Mesenchymal stem cell (in vitro differentiated cells and primary cell): Measurements from ENCODE around the gene MUC15.

Source experiments
- DNase-seq: peaks from one replicate; pipeline ENCODE4 v3.0.0-alpha.2; 2013
- H2AFZ ChIP-seq: one replicate; pipeline ENCODE4 v1.6.1; 2013; ENCODE audit warnings: low read depth, mild to moderate bottlenecking, control low read depth, inconsistent platforms, low read length, moderate library complexity
- H2AK5ac ChIP-seq: 2 replicates; pipeline ENCODE4 v1.6.1; 2013; ENCODE audit warnings: low read length, moderate library complexity, mild to moderate bottlenecking, inconsistent platforms; ENCODE audit not compliant: severe bottlenecking
- H2BK120ac ChIP-seq: one replicate; pipeline ENCODE4 v1.6.1; 2013; ENCODE audit warnings: low read depth, mild to moderate bottlenecking, inconsistent platforms, low read length, moderate library complexity
- H2BK12ac ChIP-seq, 2 experiments: one replicate each; pipeline ENCODE4 v1.6.1; 2013; ENCODE audit warnings: inconsistent platforms in 2 of 2, low read length in 2 of 2, mild to moderate bottlenecking in 2 of 2, moderate library complexity in 2 of 2, control low read depth in 1 of 2
- H2BK15ac ChIP-seq: one replicate; pipeline ENCODE4 v1.6.1; 2013; ENCODE audit warnings: mild to moderate bottlenecking, low read depth, inconsistent platforms; ENCODE audit not compliant: poor library complexity, severe bottlenecking
- H2BK5ac ChIP-seq: 2 replicates; pipeline ENCODE4 v1.6.1; 2013; ENCODE audit warnings: low read depth, mild to moderate bottlenecking, low read length, control low read depth, inconsistent platforms; ENCODE audit not compliant: poor library complexity, severe bottlenecking
- H3K14ac ChIP-seq, 2 experiments: one replicate each; pipeline ENCODE4 v1.6.1; 2013; ENCODE audit warnings: inconsistent platforms in 2 of 2, low read length in 2 of 2, control low read depth in 1 of 2, mild to moderate bottlenecking in 1 of 2, moderate library complexity in 1 of 2
- H3K18ac ChIP-seq, 2 experiments: one replicate each; pipeline ENCODE4 v1.6.1; 2013; ENCODE audit warnings: inconsistent platforms in 2 of 2, low read length in 2 of 2, control low read depth in 1 of 2, low read depth in 1 of 2, mild to moderate bottlenecking in 1 of 2
- H3K23ac ChIP-seq, 2 experiments: one replicate each; pipeline ENCODE4 v1.6.1; 2013; ENCODE audit warnings: inconsistent platforms in 2 of 2, low read length in 2 of 2, mild to moderate bottlenecking in 2 of 2, moderate library complexity in 2 of 2, control low read depth in 1 of 2
- H3K27ac ChIP-seq: 2 replicates; pipeline ENCODE4 v1.5.1; 2013; ENCODE audit warnings: mild to moderate bottlenecking, moderate library complexity, low read length, control low read depth, inconsistent platforms; ENCODE audit not compliant: poor library complexity, severe bottlenecking
- H3K27me3 ChIP-seq, 2 experiments: 2 replicates each; pipeline versions ENCODE4 v1.6.1 to v1.7.0; 2013; ENCODE audit warnings: low read length in 2 of 2, mild to moderate bottlenecking in 2 of 2, moderate library complexity in 2 of 2, control low read depth in 1 of 2, inconsistent platforms in 1 of 2; ENCODE audit not compliant: control insufficient read depth in 1 of 2, insufficient read depth in 1 of 2
- H3K36me3 ChIP-seq, 2 experiments: 2 replicates each; pipeline versions ENCODE4 v1.6.1 to v1.7.0; 2013; ENCODE audit warnings: low read length in 2 of 2, control low read depth in 1 of 2, inconsistent platforms in 1 of 2, low read depth in 1 of 2, mild to moderate bottlenecking in 1 of 2; ENCODE audit not compliant: insufficient read depth in 2 of 2, control insufficient read depth in 1 of 2
- H3K4ac ChIP-seq, 2 experiments: one replicate each; pipeline ENCODE4 v1.6.1; 2013; ENCODE audit warnings: inconsistent platforms in 2 of 2, low read length in 2 of 2, mild to moderate bottlenecking in 2 of 2, moderate library complexity in 2 of 2, control low read depth in 1 of 2, low read depth in 1 of 2
- H3K4me1 ChIP-seq: 2 replicates; pipeline ENCODE4 v1.6.1; 2013; ENCODE audit warnings: low read depth, low read length, control low read depth; ENCODE audit not compliant: control insufficient read depth, insufficient read depth
- H3K4me2 ChIP-seq: 2 replicates; pipeline ENCODE4 v1.6.1; 2013; ENCODE audit warnings: low read length, mild to moderate bottlenecking, inconsistent platforms; ENCODE audit not compliant: poor library complexity, severe bottlenecking
- H3K4me3 ChIP-seq, 2 experiments: 2 replicates each; pipeline versions ENCODE4 v1.5.1 to v1.7.0; 2013; ENCODE audit warnings: low read length in 2 of 2, mild to moderate bottlenecking in 2 of 2, control low read depth in 1 of 2, low read depth in 1 of 2; ENCODE audit not compliant: insufficient read depth in 1 of 2
- H3K79me1 ChIP-seq: replicated peaks from 2 replicates; pipeline ENCODE4 v1.6.1; 2013; ENCODE audit warnings: mild to moderate bottlenecking, control low read depth, low read length, inconsistent platforms; ENCODE audit not compliant: poor library complexity, severe bottlenecking
- H3K9ac ChIP-seq: 2 replicates; pipeline ENCODE4 v1.7.0; 2013; ENCODE audit warnings: mild to moderate bottlenecking, low read length, moderate library complexity
- H3K9me3 ChIP-seq: 2 replicates; pipeline ENCODE4 v1.7.0; 2013; ENCODE audit warnings: mild to moderate bottlenecking, low read length; ENCODE audit not compliant: control insufficient read depth
- H4K8ac ChIP-seq: one replicate; pipeline ENCODE4 v1.6.1; 2013; ENCODE audit warnings: inconsistent platforms, mild to moderate bottlenecking, low read length, moderate library complexity
- H4K91ac ChIP-seq: one replicate; pipeline ENCODE4 v1.6.1; 2013; ENCODE audit warnings: mild to moderate bottlenecking, low read length, inconsistent platforms
- WGBS: methylation state at CpG from one replicate; pipeline ENCODE4 v1.1.7; 2013; ENCODE audit warnings: mixed read lengths; 5-methylcytosine and 5-hydroxymethylcytosine counted together

MUC15 gene

GRCh38 chr11:26553182-26553581, 18.9 kb downstream of the MUC15 start:
- no peak overlapping the region for H2BK5ac ChIP-seq
- DNase-seq = no peak
- H3K4ac ChIP-seq = no peak overlapping the region
- no peaks in the 10 kb centered on the region for H3K4me1 ChIP-seq
- H3K9me3 ChIP-seq = no peaks in the 10 kb centered on the region
- no peak overlapping the region for H2BK12ac ChIP-seq
- no peaks in the 10 kb centered on the region for H3K79me1 ChIP-seq
- H4K8ac ChIP-seq = no peak overlapping the region
- no peak overlapping the region for H3K27ac ChIP-seq
- no peak overlapping the region for H3K4me2 ChIP-seq
- H2BK120ac ChIP-seq = no peak overlapping the region
- H2AK5ac ChIP-seq = no peak overlapping the region
- no peak overlapping the region for H3K9ac ChIP-seq
- no peaks in the 10 kb centered on the region for H3K36me3 ChIP-seq
- H4K91ac ChIP-seq = no peak overlapping the region
- H3K14ac ChIP-seq = no peak overlapping the region
- no peak overlapping the region for H3K18ac ChIP-seq
- no peak overlapping the region for H3K23ac ChIP-seq
- no peak overlapping the region for H3K4me3 ChIP-seq
- H2AFZ ChIP-seq = no peak overlapping the region
- H3K27me3 ChIP-seq = no peaks in the 10 kb centered on the region
- WGBS = 69% methylated on average over 2 of the region's 2 CpGs
- H2BK15ac ChIP-seq = no peak overlapping the region

GRCh38 chr11:26551186-26551801, 20.8 kb downstream of the MUC15 start:
- Histone ChIP-seq H3K4me2 (no peak overlapping the region), H3K14ac (no peak overlapping the region), H2BK12ac (no peak overlapping the region), H2BK120ac (no peak overlapping the region), H3K36me3 (no peaks in the 10 kb centered on the region), H2BK5ac (no peak overlapping the region), H3K4ac (no peak overlapping the region), H2BK15ac (no peak overlapping the region), H3K23ac (no peak overlapping the region), H3K79me1 (no peaks in the 10 kb centered on the region), H3K4me1 (no peaks in the 10 kb centered on the region), H3K9me3 (no peaks in the 10 kb centered on the region), H4K91ac (no peak overlapping the region), H2AK5ac (no peak overlapping the region), H3K18ac (no peak overlapping the region), H3K4me3 (no peak overlapping the region), H3K27ac (no peak overlapping the region), H3K9ac (no peak overlapping the region), H2AFZ (no peak overlapping the region), H4K8ac (no peak overlapping the region), H3K27me3 (no peaks in the 10 kb centered on the region)
- no CpG with 5 or more reads among the region's 1 CpG for WGBS
- peak; percentile 20 for DNase-seq

- Histone ChIP-seq H2AFZ (no peak overlapping the region), H4K8ac (no peak overlapping the region), H4K91ac (no peak overlapping the region), H3K4me3 (no peak overlapping the region), H3K4me2 (no peak overlapping the region), H2BK120ac (no peak overlapping the region), H2BK12ac (no peak overlapping the region), H2BK15ac (no peak overlapping the region), H3K4ac (no peak overlapping the region), H3K4me1 (no peaks in the 10 kb centered on the region), H2AK5ac (no peak overlapping the region), H3K27me3 (no peaks in the 10 kb centered on the region), H3K18ac (no peak overlapping the region), H3K14ac (no peak overlapping the region), H3K23ac (no peak overlapping the region), H3K79me1 (no peaks in the 10 kb centered on the region), H3K36me3 (no peaks in the 10 kb centered on the region), H3K9me3 (no peaks in the 10 kb centered on the region), H3K27ac (no peak overlapping the region), H2BK5ac (no peak overlapping the region), H3K9ac (no peak overlapping the region)
- DNase-seq = no peak
- no CpG with 5 or more reads among the region's 1 CpG for WGBS
These were observed 22.0 kb downstream of the MUC15 start for GRCh38 chr11:26550022-26550421.

- WGBS = 68% methylated on average over 2 of the region's 2 CpGs
These were observed 22.9 kb downstream of the MUC15 start for GRCh38 chr11:26549176-26549575.

More at GRCh38 chr11:26549176-26549575, 22.9 kb downstream of the MUC15 start:
- Histone ChIP-seq H2BK120ac (no peak overlapping the region), H3K4me3 (no peak overlapping the region), H3K4me2 (no peak overlapping the region), H3K27ac (no peak overlapping the region), H3K23ac (no peak overlapping the region), H4K91ac (no peak overlapping the region), H3K4ac (no peak overlapping the region), H2BK15ac (no peak overlapping the region), H3K9me3 (no peaks in the 10 kb centered on the region), H2AK5ac (no peak overlapping the region), H3K9ac (no peak overlapping the region), H3K18ac (no peak overlapping the region), H2AFZ (no peak overlapping the region), H3K27me3 (no peaks in the 10 kb centered on the region), H4K8ac (no peak overlapping the region), H2BK12ac (no peak overlapping the region), H3K36me3 (no peaks in the 10 kb centered on the region), H3K79me1 (no peaks in the 10 kb centered on the region), H3K14ac (no peak overlapping the region), H2BK5ac (no peak overlapping the region), H3K4me1 (no peaks in the 10 kb centered on the region)
- no peak for DNase-seq
